Fibroblast of skin of scalp (primary cell): ENCODE measurements around the gene SLC52A1.
"Not testable (repeated sequence)": the region's sequence is repeated elsewhere in the genome, so short reads cannot be mapped to it uniquely, and the experiment has no call there.

Experiments
- DNase-seq: peaks from one replicate; pipeline ENCODE4 v3.0.0-alpha.2; 2013

The SLC52A1 gene

DNA sequence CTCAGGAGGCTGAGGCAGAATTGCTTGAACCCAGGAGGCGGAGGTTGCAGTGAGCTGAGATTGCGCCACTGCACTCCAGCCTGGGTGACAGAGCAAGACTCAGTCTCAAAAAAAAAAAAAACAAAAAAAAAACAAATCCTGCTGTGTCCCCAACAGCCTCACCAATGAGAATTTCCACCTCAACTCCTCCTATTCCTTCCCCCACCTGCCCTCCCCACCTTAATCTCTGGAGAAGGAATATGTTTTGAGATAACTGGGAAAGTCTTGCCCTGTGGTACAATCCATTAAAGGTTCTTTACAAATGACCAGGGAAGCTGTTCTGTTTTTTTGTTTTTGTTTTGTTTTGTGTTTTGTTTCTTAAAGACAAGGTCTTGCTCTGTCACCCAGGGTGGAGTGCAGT, 5.1 kb downstream of the SLC52A1 start:
- not testable (repeated sequence) for DNase-seq

DNA sequence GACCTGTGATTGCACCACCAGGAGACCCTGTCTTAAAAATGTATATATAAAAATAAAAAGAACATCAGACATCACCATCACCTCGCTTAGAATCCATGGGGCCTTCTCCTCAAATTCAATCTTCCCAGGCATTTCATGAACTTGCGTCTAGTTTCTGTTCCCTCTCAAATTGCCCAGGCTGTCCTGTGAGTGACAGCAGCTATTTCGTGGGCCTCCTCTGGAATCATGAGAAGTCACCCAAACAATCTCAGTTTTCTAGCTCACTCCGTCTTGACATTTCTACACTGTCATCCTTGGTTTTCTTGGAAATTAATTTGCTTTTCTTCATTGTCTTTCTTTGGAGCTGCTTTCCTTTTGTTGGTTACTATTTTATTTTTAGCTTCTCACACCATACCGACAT, 7.3 kb downstream of the SLC52A1 start:
- DNase-seq, result no peak

DNA sequence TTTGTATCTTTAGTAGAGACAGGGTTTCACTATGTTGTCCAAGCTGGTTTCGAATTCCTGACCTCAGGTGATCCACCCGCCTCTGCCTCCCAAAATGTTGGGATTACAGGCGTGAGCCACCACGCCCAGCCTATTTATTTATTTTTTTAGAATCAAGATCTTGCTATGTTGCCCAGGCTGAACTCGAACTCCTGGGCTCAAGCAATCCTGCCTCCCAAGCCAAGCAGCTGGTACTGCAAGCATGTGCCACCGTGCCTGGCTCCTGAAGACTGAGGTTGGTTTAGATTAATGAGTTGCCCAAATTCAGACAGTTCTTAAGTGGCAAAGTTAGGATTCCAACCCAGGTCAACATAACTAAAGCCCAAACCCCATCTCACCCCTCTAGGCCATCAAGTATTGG, 7.9 kb downstream of the SLC52A1 start:
- no peak for DNase-seq

DNA sequence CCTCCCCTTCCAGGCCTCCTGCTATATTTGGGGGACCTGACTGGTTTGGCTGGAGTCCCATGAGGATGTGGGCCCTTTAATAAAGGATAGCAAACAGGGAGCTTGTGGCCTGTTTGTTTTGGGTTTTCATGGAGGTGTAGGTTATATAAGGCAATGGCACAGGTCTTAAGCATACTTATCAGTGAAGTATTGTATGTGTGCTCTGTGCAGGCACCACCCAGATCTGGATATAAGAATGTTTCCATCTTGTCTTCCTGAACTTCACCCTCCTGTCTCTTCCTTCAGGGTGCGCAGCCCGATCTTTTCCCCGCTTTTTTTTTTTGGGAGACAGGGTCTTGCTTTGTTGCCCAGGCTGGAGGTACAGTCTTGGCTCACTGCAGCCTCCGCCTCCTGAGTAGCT, 10.6 kb downstream of the SLC52A1 start:
- no peak for DNase-seq

DNA sequence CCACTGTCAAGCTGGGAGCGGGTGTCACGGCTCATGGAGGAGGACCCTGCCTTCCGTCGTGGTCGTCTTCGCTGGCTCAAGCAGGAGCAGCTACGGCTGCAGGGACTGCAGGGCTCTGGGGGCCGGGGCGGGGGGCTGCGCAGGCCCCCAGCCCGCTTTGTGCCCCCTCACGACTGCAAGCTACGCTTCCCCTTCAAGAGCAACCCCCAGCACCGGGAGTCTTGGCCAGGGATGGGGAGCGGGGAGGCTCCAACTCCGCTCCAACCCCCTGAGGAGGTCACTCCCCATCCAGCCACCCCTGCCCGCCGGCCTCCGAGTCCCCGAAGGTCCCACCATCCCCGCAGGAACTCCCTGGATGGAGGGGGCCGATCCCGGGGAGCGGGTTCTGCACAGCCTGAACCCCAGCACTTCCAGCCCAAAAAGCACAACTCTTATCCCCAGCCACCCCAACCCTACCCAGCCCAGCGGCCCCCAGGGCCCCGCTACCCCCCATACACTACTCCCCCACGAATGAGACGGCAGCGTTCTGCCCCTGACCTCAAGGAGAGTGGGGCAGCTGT, 11.6 kb downstream of the SLC52A1 start:
- DNase-seq, result no peak

DNA sequence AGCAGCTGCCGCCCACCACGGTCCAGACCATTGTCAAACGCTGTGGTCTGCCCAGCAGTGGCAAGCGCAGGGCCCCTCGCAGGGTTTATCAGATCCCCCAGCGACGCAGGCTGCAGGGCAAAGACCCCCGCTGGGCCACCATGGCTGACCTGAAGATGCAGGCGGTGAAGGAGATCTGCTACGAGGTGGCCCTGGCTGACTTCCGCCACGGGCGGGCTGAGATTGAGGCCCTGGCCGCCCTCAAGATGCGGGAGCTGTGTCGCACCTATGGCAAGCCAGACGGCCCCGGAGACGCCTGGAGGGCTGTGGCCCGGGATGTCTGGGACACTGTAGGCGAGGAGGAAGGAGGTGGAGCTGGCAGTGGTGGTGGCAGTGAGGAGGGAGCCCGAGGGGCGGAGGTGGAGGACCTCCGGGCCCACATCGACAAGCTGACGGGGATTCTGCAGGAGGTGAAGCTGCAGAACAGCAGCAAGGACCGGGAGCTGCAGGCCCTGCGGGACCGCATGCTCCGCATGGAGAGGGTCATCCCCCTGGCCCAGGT, 13.0 kb downstream of the SLC52A1 start:
- DNase-seq, result no peak

DNA sequence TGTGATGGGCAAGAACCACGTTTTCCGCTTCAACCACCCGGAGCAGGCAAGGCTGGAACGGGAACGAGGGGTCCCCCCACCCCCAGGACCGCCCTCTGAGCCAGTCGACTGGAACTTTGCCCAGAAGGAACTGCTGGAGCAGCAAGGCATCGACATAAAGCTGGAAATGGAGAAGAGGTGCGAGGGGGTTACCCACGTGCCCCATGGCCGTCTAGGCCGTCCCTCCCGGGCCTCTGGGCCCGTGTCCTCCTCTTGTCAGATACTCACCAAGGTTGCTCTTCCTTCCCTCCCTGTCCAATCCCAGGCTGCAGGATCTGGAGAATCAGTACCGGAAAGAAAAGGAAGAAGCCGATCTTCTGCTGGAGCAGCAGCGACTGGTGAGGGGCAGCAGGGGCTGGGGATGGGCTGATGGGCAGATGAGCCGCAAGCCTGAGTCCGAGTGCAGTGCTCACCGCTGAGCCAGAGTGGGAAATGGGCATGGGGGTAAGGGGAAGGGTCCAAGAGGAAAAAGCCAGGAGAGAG, 14.7 kb downstream of the SLC52A1 start:
- no peak for DNase-seq

DNA sequence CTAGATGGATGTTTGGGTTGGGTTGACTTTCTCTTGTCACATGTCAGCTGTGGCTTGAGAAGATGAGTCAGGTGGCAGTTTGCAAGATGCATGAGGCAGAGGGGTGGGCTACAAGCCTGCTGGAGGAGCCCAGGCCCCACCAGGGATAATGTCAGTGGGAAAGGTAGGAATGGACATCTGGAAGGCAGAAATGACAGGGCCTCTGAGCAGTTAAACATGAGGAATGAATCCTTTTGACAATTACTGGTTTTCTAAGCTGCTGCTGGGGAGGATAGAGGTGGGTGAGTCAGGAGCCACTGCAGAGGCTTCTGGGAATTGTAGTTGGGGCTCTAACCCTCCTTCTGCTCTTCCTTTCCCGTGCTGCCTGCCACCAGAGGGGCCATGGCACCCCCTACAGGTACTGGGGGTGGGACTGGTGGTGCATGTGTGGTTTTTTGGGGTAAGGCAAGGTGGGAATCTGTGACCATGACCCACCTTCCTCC, 15.7 kb downstream of the SLC52A1 start:
- DNase-seq, result peak; percentile 20

DNA sequence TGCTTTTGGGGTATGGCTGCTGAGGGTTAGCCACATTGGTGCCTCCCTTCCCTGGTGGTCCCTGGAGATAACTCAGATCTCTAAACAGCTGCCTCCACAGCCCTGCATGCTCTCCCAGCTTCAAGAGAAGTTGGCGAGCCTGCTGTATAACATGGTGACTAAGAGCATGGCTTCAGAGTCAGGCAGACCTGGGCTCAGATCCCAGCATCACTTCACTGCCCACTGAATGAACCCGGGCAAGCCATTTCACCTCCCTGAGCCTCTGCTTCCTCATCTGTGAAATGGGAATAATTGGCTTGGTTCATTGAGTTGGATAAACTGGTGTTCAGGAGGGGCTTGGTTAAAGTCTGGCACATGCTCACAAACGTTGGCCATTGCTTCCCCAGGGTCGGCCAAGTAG, 20.9 kb downstream of the SLC52A1 start:
- no peak for DNase-seq

DNA sequence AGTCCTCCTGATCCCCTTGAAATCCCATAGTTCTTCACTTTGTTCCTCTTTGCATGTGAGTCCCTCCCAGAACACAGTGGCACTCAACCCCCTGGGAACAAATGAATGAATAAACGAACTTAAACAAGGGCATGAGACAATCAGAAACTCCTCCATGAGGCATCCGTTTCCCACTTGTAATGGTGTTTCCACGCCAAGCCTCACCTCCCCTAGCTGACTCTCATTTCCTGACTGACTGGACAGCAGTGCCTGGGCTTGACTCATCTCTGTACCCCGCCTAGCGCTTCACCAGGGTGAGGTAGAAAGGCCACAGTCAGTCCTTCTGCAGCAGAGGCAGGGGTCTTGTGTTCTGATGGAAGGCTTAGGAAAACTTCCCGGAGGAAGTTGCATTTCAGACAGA, 23.3 kb downstream of the SLC52A1 start:
- no peak for DNase-seq

DNA sequence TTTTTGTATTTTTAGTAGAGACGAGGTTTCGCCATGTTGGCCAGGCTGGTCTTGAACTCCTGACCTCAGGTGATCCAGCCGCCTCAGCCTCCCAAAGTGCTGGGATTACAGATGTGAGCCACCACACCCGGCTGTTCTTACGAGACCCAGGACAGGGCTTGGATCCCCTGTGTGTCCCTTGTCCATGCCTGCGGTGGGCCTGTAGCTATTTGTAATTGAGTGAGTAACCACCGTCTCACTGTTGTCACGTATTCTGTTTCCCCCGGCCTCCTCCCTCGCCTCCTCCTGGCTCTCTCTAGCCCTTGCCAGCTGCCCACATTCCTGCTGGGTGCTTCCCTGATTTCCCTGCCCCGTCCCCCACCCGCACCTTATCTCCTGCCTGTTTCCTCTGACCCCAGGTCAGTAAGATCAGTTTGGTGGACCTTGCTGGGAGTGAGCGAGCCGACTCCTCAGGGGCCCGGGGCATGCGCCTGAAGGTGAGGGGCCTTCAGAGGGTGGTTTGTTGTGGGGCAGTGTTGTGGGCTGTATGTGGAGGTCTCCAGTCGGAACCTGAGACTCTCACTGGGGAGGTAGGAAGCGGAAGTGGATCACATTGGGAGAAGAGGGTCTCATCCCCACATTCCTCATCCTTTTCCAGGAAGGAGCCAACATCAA, 31.9 kb downstream of the SLC52A1 start:
- DNase-seq, result no peak

DNA sequence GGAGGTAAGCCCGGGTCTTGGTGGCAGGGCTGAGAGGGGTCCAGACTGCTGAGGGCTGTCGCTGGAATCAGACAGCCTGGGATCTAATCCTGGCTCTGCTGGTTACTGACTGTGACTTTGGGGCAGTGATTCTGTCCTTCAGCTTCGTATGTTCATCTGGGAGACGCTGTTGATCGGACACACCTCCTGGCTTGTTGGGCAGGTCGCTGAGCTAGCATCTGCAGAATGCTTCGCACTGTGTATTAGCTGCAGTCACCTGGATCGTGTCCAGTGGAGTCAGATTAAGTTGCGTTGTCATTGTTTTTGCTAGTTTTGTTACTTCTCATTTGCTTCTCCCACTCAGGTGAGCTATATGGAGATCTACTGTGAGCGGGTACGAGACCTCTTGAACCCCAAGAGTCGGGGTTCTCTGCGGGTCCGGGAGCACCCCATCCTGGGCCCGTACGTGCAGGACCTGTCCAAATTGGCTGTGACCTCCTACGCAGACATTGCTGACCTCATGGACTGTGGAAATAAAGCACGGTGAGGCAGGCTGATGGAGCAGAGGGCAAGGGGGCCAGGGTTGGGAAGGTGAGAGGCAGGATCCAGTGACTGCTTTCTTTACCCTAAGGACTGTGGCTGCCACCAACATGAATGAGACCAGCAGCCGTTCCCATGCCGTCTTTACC, 33.0 kb downstream of the SLC52A1 start:
- DNase-seq, result no peak

DNA sequence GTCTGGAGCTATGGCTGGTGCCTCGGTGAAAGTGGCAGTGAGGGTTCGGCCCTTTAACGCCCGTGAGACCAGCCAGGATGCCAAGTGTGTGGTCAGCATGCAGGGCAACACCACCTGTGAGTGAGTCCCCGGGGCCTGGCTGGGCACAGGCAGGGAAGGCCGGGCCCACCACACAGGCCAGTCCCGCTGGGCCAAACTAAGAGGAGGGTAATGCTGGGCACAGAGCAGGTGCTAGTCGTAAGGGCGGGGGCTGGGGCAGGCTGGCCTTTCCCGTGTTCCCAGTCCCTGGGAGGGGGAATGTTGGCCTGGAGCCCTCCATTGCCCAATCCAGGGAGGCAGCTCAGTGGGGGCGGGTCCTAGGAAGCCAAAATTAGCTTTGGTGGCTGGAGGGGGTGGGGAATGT, 35.0 kb downstream of the SLC52A1 start:
- DNase-seq, result peak; percentile 27

DNA sequence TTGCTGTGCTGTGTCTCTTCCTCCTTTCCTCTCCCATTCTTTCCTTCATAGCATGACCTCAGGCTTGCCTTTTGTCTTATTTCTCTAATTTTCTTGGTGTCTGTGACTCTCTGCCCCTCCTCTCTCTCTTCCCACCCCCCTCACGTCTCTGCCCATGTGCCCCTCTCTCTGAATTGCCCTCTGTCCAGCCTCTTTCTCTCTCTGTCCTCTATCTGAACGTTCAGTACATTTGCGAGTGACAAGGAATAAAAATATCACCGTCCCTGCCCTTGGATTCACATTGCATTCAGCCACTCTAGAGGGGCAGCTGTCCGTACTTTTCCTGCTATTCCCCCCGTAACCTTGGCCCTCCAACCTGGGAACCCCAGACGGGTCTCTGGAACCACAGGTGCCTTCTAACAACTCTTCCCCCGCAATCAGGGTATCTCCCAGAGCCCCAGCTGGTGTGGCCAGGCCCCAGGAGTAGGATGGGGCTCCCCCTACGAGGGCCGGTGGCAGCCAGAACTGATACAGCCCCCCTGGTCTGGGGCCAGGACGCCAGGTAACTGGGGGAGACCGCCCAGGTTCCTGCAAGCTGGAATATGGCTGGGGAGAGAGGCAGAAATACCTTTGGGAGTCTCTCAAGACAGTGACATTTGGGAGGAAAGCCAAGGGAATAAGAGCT, 35.7 kb downstream of the SLC52A1 start:
- no peak for DNase-seq

DNA sequence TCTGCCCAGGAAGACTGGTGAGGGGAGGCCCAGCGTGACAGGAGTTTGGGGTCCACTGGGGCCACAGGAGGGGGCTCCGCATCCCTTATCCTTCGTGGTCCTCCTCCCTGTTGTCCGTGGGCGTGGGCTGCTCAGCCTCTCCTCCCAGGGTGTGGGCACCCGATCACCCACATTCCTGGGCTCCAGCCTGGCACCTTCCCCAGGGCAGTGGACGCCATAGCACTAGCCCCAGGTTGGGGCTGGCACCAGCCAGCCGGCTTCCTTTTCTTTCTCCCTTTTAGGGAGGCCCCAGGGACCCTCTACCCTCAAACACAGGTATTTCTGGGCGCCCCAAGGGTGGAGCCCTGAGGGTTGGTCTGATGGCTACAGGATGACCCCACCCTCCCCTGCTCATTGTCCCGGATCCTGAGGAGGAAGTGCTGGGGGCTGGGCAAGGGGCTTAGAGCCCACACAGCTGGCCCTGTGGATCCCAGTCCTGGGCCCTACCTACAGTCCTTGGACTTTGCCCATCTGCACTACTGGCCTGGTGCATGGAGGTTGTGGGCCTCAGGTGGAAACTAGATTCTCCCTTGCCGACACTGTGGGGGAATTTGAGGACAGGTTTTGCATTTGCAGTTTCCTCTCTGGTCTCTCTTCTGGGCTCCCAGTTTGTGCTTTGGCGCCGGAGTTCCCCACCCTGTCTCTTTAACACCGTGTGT, 36.3 kb downstream of the SLC52A1 start:
- no peak for DNase-seq

DNA sequence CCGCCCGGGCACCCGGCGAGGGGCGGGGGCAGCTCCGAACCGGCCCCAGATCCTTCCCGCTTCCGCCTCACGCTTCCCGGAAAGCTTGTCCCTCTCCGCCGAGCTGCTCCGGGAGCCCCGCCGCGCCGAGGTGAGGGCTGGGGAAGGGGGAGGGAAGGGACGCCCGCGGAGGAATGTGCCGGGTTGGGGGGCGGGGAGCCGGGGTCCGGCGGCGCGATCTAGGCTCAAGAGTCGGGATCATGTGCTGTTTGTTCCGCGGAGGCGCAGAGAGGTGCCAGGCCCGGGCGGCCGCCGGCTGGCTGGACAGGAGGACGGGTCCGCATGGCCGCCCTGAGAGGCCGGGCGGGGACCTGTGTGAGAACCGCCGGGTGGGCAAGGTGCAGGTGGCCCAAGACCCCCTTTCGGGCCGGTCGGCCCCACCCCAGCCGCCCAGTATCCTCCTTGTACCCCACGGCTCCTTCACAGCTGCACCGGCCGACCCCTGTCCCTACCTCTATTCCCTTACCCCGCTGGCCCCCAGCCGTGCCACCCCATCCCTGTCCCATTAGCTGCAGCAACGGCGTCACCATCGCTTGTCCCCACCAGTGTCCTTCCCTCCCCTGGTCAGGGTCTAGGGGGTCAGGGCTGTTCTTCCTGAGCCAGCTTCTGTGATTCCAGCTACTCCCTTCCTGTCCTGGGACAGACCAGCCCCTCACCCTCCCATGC, 37.0 kb downstream of the SLC52A1 start:
- DNase-seq, result no peak

DNA sequence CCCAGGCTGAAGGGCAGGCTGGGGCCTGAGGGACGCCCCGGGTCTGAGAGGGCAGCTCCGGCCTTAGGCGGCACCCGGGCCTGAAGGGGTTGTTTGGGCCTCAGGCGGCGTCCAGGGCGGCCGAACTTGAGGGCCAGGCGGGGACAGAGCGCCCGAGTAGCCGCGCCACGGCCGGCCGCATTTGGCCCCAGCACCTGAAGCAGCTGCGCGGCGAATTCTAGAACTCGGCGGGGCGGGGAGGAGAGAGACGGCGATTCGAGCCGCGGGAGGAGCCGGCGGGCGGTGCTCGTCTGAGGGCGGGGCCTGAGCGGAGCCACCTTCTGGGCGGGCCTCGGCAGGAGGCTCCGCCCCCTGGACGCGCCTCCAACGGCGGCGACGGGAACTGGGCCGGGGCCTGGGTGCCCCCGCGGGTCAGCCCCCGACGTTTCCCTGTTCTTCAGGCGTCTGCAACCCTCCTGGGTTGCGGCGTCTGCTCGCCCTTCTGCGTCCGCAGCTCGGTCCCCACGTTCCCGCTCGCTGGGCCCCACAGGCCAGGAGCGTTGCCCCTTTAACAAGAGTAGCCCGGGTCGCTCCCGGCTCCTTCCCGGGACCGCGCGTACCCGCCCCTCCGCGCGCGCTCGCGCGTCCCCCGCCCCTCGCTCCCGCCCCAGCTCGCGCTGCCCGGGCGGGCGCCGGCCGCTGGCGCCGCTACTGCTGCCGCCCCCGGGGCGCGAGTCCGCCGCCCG, 37.8 kb downstream of the SLC52A1 start, which contains the start of the genes INCA1 and KIF1C:
TSS of gene INCA1 (minus strand) at position 221 of the 725 bp plus-strand sequence. CDS start 3,085 bp downstream, outside the sequence.
TSS of gene KIF1C (plus strand) at position 649 of the 725 bp plus-strand sequence. CDS start 2,297 bp downstream, outside the sequence.
- peak; percentile 86 for DNase-seq

DNA sequence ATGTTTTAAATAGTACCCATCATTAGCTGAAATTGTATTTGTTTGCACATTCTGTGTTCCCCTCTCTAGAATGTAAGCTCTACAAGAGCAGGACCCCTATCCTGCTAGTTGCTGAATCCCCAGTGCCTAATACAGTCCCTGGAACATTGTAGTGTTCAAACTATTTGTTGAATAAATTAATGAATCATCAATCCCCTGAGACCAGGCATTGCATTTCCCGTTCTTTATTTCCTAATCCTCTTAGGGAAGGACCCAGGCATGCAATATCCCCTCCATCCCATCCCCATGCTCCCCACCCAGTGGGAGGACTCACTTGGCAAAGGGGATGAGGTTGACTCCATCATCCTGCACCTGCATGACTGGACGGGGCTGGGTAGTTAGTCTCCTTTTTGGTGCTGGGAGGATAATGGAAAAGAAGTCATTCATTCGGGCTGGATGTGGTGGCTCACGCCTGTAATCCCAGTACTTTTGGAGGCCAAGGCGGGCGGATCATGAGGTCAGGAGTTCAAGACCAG, 41.1 kb downstream of the SLC52A1 start:
- DNase-seq, result peak; percentile 21

DNA sequence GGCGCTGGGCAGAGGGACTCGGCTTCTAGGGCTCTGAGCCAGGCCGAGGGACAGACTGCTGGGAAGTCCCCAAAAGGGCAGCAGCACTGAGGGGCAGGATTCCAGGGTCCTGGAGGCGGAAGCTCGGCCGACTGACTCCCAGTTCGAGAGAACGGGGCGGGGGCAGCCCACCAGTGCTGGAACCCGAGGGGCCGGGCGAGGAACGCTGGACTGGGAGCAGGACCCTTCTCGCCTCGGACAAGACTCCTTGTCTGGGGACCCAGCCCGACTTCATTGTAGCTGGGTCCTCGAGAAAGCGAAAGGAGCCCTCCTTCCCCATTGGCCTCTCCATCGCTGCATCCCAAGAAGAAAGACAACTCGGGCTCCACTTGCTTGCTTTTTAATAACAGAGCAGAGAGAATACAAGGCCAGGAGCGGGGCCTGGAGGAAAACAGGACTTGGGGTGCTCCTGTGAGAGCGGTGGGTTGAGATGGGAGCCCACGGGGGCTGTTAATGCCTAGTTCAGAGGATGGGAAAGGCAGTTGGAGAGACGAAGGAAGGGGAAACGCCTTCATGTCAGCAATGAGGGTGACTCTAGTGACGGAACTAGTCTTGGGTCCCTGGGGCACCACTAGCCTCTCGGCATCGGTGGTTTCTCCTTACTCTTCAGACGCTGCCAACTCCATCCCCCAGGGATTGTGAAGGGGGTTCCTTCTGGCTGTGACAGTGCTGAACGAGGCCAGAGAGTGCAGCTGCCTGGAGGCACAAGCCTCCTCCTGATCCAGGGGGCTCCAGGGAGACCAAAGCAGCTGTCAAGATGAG, 47.3 kb downstream of the SLC52A1 start:
- peak; percentile 48 for DNase-seq
